Vagina (tissue), 2 donors: Measurements from ENCODE around the gene DGLUCY.
"Not testable (repeated sequence)": the region's sequence is repeated elsewhere in the genome, so short reads cannot be mapped to it uniquely, and the experiment has no call there.

Experiments used
- CTCF ChIP-seq, 3 experiments: fragments of 450-650 bp in 2 of 3; fragments of 200-600 bp in 1 of 3; sonication (generic) in 1 of 3; IDR thresholded peaks; one replicate each; pipeline ENCODE4 v1.5.1; 2017 to 2019; ENCODE audit warnings: antibody characterized with exemption in 3 of 3, mild to moderate bottlenecking in 2 of 3, moderate library complexity in 2 of 3
- POLR2A ChIP-seq, 2 donors: fragments of 450-650 bp; IDR thresholded peaks; one replicate each; pipeline ENCODE4 v1.6.1; 2017; ENCODE audit warnings: antibody characterized with exemption in 2 of 2, mild to moderate bottlenecking in 2 of 2, moderate library complexity in 2 of 2

- TF ChIP-seq POLR2A, CTCF (IDR thresholded peaks at IDR 0.05): not testable (repeated sequence)
Measured at GRCh38 chr14:91245616-91246015, 131.7 kb downstream of the DGLUCY start.
